Ectodermal cell (in vitro differentiated cells): Measurements from ENCODE around the gene CEP85L.

Source experiments
- H3K27ac ChIP-seq: 2 replicates; pipeline ENCODE4 v1.7.0; 2013; ENCODE audit warnings: mild to moderate bottlenecking, low read depth, low read length; ENCODE audit not compliant: insufficient read depth, poor library complexity, severe bottlenecking
- H3K27me3 ChIP-seq: 2 replicates; pipeline ENCODE4 v1.7.0; 2013; ENCODE audit warnings: mild to moderate bottlenecking, low read length; ENCODE audit not compliant: insufficient read depth, control insufficient read depth, poor library complexity, severe bottlenecking
- H3K36me3 ChIP-seq: one replicate; pipeline ENCODE4 v1.7.0; 2013; ENCODE audit warnings: low read length; ENCODE audit not compliant: control insufficient read depth, insufficient read depth
- H3K4me1 ChIP-seq: one replicate; pipeline ENCODE4 v1.7.0; 2013; ENCODE audit warnings: low read length; ENCODE audit not compliant: control insufficient read depth, insufficient read depth
- H3K4me3 ChIP-seq: 2 replicates; pipeline ENCODE4 v1.7.0; 2013; ENCODE audit warnings: low read depth, low read length, control low read depth; ENCODE audit not compliant: insufficient read depth
- H3K9me3 ChIP-seq: 2 replicates; pipeline ENCODE4 v1.7.0; 2013; ENCODE audit warnings: mild to moderate bottlenecking, low read length, moderate library complexity; ENCODE audit not compliant: control insufficient read depth
- WGBS, 2 experiments: methylation state at CpG; one replicate each; pipeline ENCODE4 v1.1.7; 2013; ENCODE audit warnings: missing lambda C conversion rate in 2 of 2; 5-methylcytosine and 5-hydroxymethylcytosine counted together

Gene CEP85L

GRCh38 chr6:118485601-118486550, 165.5 kb downstream of the CEP85L start:
- Histone ChIP-seq H3K4me1 (no peaks in the 10 kb centered on the region), H3K9me3 (no peaks in the 10 kb centered on the region), H3K27me3 (no peaks in the 10 kb centered on the region), H3K4me3 (no peak overlapping the region), H3K36me3 (no peaks in the 10 kb centered on the region), H3K27ac (no peak overlapping the region)
- WGBS, 2 experiments: 100% methylated on average over 1 of the region's 2 CpGs

GRCh38 chr6:118476551-118476950, 174.8 kb downstream of the CEP85L start:
- H3K4me3 ChIP-seq: no peak overlapping the region
- 86 to 95% methylated on average over 3 of the region's 3 CpGs for whole genome bisulfite sequencing, 2 experiments
- no peaks in the 10 kb centered on the region for H3K9me3 ChIP-seq
- no peaks in the 10 kb centered on the region for H3K4me1 ChIP-seq
- no peaks in the 10 kb centered on the region for H3K36me3 ChIP-seq
- H3K27me3 ChIP-seq: no peaks in the 10 kb centered on the region
- no peak overlapping the region for H3K27ac ChIP-seq

GRCh38 chr6:118473266-118473665, 178.1 kb downstream of the CEP85L start:
- Histone ChIP-seq H3K4me3 (no peak overlapping the region), H3K27me3 (no peaks in the 10 kb centered on the region), H3K9me3 (no peaks in the 10 kb centered on the region), H3K36me3 (no peaks in the 10 kb centered on the region), H3K4me1 (no peaks in the 10 kb centered on the region), H3K27ac (no peak overlapping the region)

GRCh38 chr6:118469468-118469867, 181.9 kb downstream of the CEP85L start:
- Histone ChIP-seq H3K36me3 (no peaks in the 10 kb centered on the region), H3K4me1 (no peaks in the 10 kb centered on the region), H3K27me3 (no peaks in the 10 kb centered on the region), H3K27ac (no peak overlapping the region), H3K9me3 (no peaks in the 10 kb centered on the region), H3K4me3 (no peak overlapping the region)
- 92 to 96% methylated on average over 4 of the region's 4 CpGs for WGBS, 2 experiments

GRCh38 chr6:118468682-118469465, 182.5 kb downstream of the CEP85L start:
- Histone ChIP-seq H3K4me3 (no peak overlapping the region), H3K27me3 (no peaks in the 10 kb centered on the region), H3K4me1 (no peaks in the 10 kb centered on the region), H3K27ac (no peak overlapping the region), H3K9me3 (no peaks in the 10 kb centered on the region), H3K36me3 (no peaks in the 10 kb centered on the region)
- WGBS, 2 experiments: 83 to 88% methylated on average over 3 to 4 of the region's 4 CpGs

GRCh38 chr6:118467181-118467580, 184.2 kb downstream of the CEP85L start:
- no peaks in the 10 kb centered on the region for H3K9me3 ChIP-seq
- H3K27ac ChIP-seq: no peak overlapping the region
- H3K36me3 ChIP-seq: no peaks in the 10 kb centered on the region
- H3K4me1 ChIP-seq: no peaks in the 10 kb centered on the region
- no peak overlapping the region for H3K4me3 ChIP-seq
- H3K27me3 ChIP-seq: no peaks in the 10 kb centered on the region

- no peaks in the 10 kb centered on the region for H3K27me3 ChIP-seq
- H3K4me1 ChIP-seq: no peaks in the 10 kb centered on the region
- H3K27ac ChIP-seq: no peak overlapping the region
- 80 to 95% methylated on average over 2 of the region's 2 CpGs for WGBS, 2 experiments
- no peak overlapping the region for H3K4me3 ChIP-seq
- no peaks in the 10 kb centered on the region for H3K9me3 ChIP-seq
- H3K36me3 ChIP-seq: no peaks in the 10 kb centered on the region
Observed at GRCh38 chr6:118464620-118465019, 186.8 kb downstream of the CEP85L start.

GRCh38 chr6:118460958-118461470, 190.4 kb downstream of the CEP85L start:
- Histone ChIP-seq H3K4me3 (no peak overlapping the region), H3K27me3 (no peaks in the 10 kb centered on the region), H3K36me3 (no peaks in the 10 kb centered on the region), H3K4me1 (no peaks in the 10 kb centered on the region), H3K9me3 (no peaks in the 10 kb centered on the region), H3K27ac (no peak overlapping the region)
- 100% methylated on average over 1 of the region's 2 CpGs for WGBS, 2 experiments

GRCh38 chr6:118456982-118457381, 194.4 kb downstream of the CEP85L start:
- WGBS, 2 experiments: 83% methylated on average over 1 of the region's 1 CpG; no CpG with 5 or more reads in 1 of the 2 experiments
- Histone ChIP-seq H3K27ac (no peak overlapping the region), H3K4me1 (no peaks in the 10 kb centered on the region), H3K27me3 (no peaks in the 10 kb centered on the region), H3K9me3 (no peaks in the 10 kb centered on the region), H3K36me3 (no peaks in the 10 kb centered on the region), H3K4me3 (no peak overlapping the region)

- no peaks in the 10 kb centered on the region for H3K4me1 ChIP-seq
- no peaks in the 10 kb centered on the region for H3K36me3 ChIP-seq
- peaks cover 4% of the 10 kb centered on the region for H3K9me3 ChIP-seq
- no peaks in the 10 kb centered on the region for H3K27me3 ChIP-seq
- H3K4me3 ChIP-seq: no peak overlapping the region
- no peak overlapping the region for H3K27ac ChIP-seq
Observed at GRCh38 chr6:118451839-118452238, 199.6 kb downstream of the CEP85L start.
